IPS-15b (cell line): ENCODE results near the gene TMEM213.

ENCODE experiments used
- H3K27me3 ChIP-seq: one replicate; pipeline ENCODE4 v1.6.1; 2013; ENCODE audit warnings: low read length; ENCODE audit not compliant: control insufficient read depth, insufficient read depth
- H3K36me3 ChIP-seq: one replicate; pipeline ENCODE4 v1.6.1; 2013; ENCODE audit warnings: low read length; ENCODE audit not compliant: control insufficient read depth, insufficient read depth
- H3K4me1 ChIP-seq: one replicate; pipeline ENCODE4 v1.6.1; 2013; ENCODE audit warnings: mild to moderate bottlenecking, low read length; ENCODE audit not compliant: control insufficient read depth, insufficient read depth
- H3K4me3 ChIP-seq: one replicate; pipeline ENCODE4 v1.5.1; 2013; ENCODE audit warnings: low read depth, low read length
- H3K9ac ChIP-seq: one replicate; pipeline ENCODE4 v1.6.1; 2013; ENCODE audit warnings: low read depth, mild to moderate bottlenecking, low read length
- H3K9me3 ChIP-seq: one replicate; pipeline ENCODE4 v1.6.1; 2013; ENCODE audit warnings: mild to moderate bottlenecking, low read length; ENCODE audit not compliant: control insufficient read depth, insufficient read depth

TMEM213 gene

DNA sequence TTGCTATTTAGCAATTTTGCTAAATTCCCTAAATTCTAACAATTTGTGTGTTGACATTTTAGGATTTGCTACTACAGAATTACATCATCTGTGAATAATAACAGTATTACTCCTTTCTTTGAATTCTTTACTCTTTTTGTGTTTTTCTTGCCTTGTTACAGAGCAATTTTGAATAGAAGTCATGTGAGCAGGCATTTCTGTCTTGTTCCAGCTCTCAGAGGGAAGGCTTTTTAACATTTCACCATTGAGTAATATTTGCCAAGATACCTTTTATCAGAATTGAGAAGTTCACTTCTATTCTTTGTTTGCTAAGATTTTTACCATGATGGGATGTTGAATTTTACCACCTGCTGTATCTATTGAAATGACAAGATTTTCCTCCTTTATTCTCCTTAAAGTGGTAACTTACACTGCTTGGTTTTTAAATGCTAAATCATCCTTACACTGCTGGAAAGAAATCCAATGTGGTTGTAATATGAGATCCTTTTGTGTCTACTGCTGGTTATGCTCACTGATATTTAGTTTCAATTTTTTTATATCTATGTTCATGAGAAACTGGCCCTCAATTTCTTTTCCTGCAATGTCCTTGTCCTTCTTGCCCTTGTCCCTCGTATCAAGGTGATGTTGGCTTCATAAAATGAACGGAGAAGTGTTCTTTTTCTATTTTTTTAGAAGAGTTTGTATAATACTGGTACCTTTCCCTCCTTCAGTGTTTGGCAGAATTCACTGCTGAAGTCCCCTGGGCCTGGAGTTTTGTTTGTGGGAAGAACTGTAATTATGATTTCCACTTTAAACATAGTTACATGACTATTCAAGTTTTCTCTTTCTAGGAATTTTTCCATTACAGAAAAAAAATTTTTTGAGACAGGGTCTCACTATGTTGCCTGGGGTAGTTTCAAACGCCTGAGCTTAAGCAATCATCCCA is 50.5 kb downstream of the TMEM213 start:
- Histone ChIP-seq H3K9ac (no peak overlapping the region), H3K9me3 (no peaks in the 10 kb centered on the region), H3K36me3 (peaks cover 3% of the 10 kb centered on the region), H3K4me1 (peaks cover 7% of the 10 kb centered on the region), H3K27me3 (no peaks in the 10 kb centered on the region), H3K4me3 (no peak overlapping the region)

DNA sequence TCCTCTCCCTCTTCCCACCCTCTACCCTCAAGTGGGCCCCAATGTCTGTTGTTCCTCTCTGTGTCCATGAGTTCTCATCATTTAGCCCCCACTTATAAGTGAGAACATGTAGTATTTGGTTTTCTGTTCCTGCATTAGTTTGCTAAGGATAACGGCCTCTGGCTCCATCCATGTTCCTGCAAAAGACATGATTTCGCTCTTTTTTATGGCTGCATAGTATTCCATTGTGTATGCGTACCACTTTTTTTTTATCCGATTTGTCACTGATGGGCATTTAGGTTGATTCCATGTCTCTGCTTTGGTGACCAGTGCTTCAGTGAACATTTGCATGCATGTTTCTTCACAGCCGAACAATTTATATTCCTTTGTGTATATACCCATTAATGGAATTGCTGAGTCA is 51.9 kb downstream of the TMEM213 start:
- no peaks in the 10 kb centered on the region for H3K27me3 ChIP-seq
- H3K36me3 ChIP-seq: peaks cover 3% of the 10 kb centered on the region
- H3K9me3 ChIP-seq: no peaks in the 10 kb centered on the region
- H3K4me3 ChIP-seq: no peak overlapping the region
- H3K4me1 ChIP-seq: peaks cover 11% of the 10 kb centered on the region
- no peak overlapping the region for H3K9ac ChIP-seq

DNA sequence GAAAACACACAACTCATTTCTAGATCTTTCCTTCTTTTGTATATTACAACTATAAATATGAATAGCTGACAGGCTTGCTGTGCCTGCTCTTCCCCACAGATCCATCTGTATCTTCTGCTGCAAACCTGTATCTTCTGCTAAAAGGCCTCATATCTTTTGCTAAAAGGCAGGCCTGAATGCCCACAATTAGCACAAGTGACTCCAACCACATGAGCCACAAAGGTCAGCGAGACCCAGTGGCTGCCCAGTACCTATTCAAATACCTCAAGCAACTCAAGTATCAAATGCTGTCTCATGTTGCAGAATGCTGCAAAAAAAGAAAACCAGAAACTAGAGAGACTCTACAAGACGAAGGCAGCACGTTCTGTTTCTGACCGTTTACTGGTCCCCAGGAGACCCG is 54.7 kb downstream of the TMEM213 start:
- Histone ChIP-seq H3K4me1 (peaks cover 11% of the 10 kb centered on the region), H3K9ac (no peak overlapping the region), H3K9me3 (peaks cover 2% of the 10 kb centered on the region), H3K4me3 (no peak overlapping the region), H3K36me3 (peaks cover 3% of the 10 kb centered on the region), H3K27me3 (no peaks in the 10 kb centered on the region)

DNA sequence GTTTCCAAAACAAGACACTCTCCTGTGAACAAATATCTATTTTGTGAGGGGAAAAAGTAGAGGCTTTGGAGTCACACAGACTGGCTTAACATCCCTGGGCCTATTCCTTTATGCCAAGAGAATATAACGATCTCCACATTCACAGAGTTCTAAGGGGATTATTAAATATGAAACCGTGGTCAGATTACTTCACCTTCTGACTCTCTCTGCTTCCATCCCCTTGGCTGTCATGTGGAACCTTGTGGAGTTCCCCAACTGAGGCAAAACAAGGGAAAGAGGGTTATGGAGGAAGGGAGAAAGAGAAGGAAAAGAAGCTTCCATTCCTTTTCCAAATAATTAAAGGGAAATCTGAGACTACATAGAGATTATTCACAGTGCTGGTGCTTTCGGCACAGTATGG is 55.7 kb downstream of the TMEM213 start:
- peaks cover 5% of the 10 kb centered on the region for H3K9me3 ChIP-seq
- H3K4me1 ChIP-seq: peaks cover 11% of the 10 kb centered on the region
- no peak overlapping the region for H3K4me3 ChIP-seq
- H3K36me3 ChIP-seq: peaks cover 3% of the 10 kb centered on the region
- no peak overlapping the region for H3K9ac ChIP-seq
- H3K27me3 ChIP-seq: no peaks in the 10 kb centered on the region

DNA sequence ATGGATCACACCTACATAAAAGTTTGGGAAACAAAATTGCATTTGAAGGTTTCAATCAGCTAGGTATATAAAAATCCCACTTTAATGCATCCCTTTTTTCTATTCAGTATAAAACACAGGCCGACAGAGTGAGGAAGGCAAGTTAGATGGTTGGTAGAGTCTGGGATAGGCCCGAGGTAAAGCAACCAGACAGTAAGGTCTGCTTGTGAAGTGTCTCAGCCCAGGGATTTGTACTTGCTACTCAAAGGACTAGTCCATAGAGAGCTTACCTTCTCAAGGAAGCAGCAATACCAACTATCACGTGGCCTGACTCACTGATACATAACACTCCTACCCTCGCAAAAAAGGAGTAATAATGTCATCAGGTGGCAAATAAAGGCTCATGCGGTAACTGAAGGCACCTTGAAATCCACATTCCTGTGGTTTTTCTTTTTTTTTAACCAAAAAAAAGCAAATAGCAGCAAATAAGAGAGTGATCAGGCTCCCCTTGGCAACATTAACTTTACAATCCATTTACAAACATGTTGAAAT is 56.4 kb downstream of the TMEM213 start:
- no peaks in the 10 kb centered on the region for H3K27me3 ChIP-seq
- peaks cover 3% of the 10 kb centered on the region for H3K36me3 ChIP-seq
- H3K4me3 ChIP-seq: no peak overlapping the region
- no peak overlapping the region for H3K9ac ChIP-seq
- H3K9me3 ChIP-seq: peaks cover 5% of the 10 kb centered on the region
- H3K4me1 ChIP-seq: peaks cover 11% of the 10 kb centered on the region

DNA sequence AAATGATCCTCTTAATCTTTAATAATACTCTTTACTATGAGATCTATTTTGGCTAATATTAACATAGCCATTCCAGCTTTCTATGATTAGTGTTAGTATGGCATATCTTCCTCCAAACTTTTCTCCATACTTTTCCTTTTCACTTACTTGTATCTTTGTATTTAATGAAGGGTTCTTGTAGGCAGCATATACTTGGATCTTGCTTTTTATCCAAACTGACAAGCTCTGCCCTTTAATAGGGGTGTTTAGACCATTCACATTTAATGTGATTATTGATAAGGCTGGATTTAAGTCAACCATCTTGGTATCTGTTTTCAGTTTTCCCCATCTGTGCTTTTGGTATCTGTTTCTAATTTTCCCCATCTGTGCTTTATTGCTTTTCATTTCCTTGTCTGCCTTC is 59.9 kb downstream of the TMEM213 start:
- H3K4me1 ChIP-seq: peaks cover 9% of the 10 kb centered on the region
- no peaks in the 10 kb centered on the region for H3K27me3 ChIP-seq
- peaks cover 5% of the 10 kb centered on the region for H3K9me3 ChIP-seq
- no peak overlapping the region for H3K4me3 ChIP-seq
- H3K36me3 ChIP-seq: peaks cover 3% of the 10 kb centered on the region
- H3K9ac ChIP-seq: no peak overlapping the region

DNA sequence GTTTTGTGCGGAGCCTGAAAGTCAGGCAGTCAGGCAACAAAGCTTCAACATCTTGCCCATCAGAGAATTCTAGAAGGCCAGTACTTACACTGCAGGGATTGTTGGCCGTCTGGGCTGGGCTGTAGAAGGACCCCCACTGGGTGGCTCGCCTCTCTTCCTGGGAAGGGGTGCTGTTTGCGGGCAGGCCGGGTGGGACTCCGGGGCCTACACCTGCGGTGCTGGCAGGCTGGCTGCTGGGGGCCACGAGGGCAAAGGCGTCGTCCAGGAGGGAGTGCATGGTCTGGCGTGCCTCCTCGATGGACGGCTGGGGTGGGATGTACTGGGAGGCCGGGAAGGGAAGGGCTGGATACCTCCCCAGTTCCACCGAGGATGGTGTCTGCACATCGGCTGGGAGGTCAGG is 63.3 kb downstream of the TMEM213 start:
- Histone ChIP-seq H3K4me3 (no peak overlapping the region), H3K4me1 (no peaks in the 10 kb centered on the region), H3K9me3 (peaks cover 5% of the 10 kb centered on the region), H3K27me3 (no peaks in the 10 kb centered on the region), H3K36me3 (peaks cover 8% of the 10 kb centered on the region), H3K9ac (no peak overlapping the region)

DNA sequence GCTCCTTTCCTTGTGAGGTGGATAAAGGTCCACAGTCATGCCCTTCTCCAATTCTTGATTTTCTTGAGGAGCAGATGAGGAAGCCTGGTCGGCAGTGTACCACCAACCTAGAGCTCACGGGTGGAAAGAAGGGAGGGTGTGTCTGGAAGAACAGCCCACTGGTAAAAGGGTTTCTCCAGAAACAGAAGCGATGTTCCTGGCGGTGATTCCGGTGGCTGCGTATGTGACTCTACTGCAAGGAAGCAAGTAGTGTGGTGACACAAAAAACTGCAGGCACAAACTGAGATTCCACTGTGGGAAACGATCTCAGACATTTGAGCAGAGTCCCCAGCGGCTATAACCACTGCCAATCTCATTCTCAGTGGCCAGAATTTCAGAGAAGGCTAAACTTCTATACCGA is 66.1 kb downstream of the TMEM213 start:
- H3K9ac ChIP-seq: no peak overlapping the region
- no peak overlapping the region for H3K4me3 ChIP-seq
- no peaks in the 10 kb centered on the region for H3K9me3 ChIP-seq
- peaks cover 14% of the 10 kb centered on the region for H3K36me3 ChIP-seq
- no peaks in the 10 kb centered on the region for H3K4me1 ChIP-seq
- no peaks in the 10 kb centered on the region for H3K27me3 ChIP-seq

DNA sequence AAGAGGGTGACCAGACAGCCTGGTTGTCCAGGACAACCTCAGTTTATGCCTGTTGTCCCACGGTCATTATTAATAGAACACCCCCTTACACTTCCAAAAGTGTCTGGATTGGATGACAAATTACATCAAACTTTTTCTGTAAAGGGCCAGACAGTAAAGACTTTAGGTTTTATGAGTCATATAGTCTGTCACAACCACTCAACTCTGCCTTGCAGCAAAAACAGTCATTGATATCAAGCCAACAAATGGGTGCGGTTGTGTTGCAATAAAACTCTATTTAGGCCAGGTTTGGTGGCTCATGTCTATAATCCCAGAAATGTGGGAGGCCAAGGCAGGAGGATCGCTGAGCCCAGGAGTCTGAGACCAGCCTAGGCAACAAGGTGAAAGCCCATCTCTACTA is 66.9 kb downstream of the TMEM213 start:
- H3K4me3 ChIP-seq: no peak overlapping the region
- H3K36me3 ChIP-seq: peaks cover 14% of the 10 kb centered on the region

DNA sequence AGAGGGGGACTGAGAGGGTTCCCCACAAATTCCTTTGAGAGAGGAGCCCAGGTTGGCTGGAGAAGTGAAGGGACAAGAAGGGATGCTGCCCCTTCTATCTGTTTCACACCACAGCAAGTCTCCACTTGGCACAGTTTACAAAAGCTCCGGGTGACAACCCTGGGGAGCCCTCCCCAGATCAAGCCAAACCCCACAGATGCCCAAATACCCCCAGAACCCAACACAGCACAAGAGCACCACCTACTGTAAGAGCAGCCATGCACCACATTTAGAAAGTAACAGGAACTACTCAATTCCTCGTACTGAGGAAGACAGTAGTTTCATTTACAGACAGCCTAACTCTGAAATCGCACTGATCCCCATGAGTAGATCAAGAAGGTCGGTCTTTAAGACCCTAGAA is 68.0 kb downstream of the TMEM213 start:
- H3K27me3 ChIP-seq: no peaks in the 10 kb centered on the region
- peaks cover 14% of the 10 kb centered on the region for H3K36me3 ChIP-seq
- no peak overlapping the region for H3K9ac ChIP-seq
- no peak overlapping the region for H3K4me3 ChIP-seq
- no peaks in the 10 kb centered on the region for H3K9me3 ChIP-seq
- H3K4me1 ChIP-seq: no peaks in the 10 kb centered on the region

More for the DNA sequence above, 66.9 kb downstream of the TMEM213 start:
- Histone ChIP-seq H3K27me3 (no peaks in the 10 kb centered on the region), H3K9me3 (no peaks in the 10 kb centered on the region), H3K9ac (no peak overlapping the region), H3K4me1 (no peaks in the 10 kb centered on the region)

DNA sequence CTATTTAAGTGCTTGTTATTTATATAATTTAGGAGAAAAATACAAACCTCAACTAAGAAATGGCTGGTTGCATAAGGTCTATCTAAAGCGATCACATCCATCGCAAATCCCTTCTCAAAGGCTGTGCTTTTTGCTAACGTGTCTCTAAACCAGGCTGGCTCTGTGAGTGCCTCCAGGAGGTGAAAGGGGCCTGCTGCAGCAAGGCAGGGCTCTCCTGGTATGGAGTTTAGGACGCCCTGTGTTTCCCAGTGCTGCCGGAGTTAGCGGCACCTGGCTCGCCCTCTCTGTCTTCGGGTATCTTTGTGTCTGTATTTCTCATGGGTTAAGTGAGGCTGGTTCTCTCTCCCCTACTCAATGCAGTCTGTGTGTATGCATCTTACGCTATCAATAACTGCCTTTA is 68.6 kb downstream of the TMEM213 start:
- H3K9me3 ChIP-seq: no peaks in the 10 kb centered on the region
- peaks cover 11% of the 10 kb centered on the region for H3K36me3 ChIP-seq
- H3K27me3 ChIP-seq: no peaks in the 10 kb centered on the region
- H3K4me1 ChIP-seq: no peaks in the 10 kb centered on the region
- H3K4me3 ChIP-seq: no peak overlapping the region
- no peak overlapping the region for H3K9ac ChIP-seq

DNA sequence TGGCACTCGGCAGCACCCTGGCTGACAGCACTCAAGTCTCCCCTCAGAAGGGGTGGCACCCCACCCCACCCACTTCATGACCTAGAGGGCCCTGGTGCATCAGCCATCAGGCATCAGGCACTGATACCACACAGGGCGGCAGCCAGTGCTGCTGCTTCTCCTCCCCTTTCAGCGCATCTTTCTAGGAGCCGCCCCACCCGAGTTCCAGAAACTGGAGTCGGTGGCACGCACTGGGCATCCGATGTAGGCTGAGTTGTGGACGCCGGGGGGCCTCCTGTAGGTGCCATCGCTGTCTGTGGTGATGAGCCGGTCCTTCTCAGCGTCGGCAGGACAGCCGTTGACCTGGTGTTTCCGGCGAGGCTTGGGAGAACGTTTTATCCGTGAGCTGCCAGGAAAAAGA is 70.0 kb downstream of the TMEM213 start:
- H3K4me1 ChIP-seq: no peaks in the 10 kb centered on the region
- H3K4me3 ChIP-seq: no peak overlapping the region
- H3K9ac ChIP-seq: no peak overlapping the region
- no peaks in the 10 kb centered on the region for H3K9me3 ChIP-seq
- no peaks in the 10 kb centered on the region for H3K27me3 ChIP-seq
- H3K36me3 ChIP-seq: peaks cover 11% of the 10 kb centered on the region
